ENCODE data around the gene TBL2.

DNA sequence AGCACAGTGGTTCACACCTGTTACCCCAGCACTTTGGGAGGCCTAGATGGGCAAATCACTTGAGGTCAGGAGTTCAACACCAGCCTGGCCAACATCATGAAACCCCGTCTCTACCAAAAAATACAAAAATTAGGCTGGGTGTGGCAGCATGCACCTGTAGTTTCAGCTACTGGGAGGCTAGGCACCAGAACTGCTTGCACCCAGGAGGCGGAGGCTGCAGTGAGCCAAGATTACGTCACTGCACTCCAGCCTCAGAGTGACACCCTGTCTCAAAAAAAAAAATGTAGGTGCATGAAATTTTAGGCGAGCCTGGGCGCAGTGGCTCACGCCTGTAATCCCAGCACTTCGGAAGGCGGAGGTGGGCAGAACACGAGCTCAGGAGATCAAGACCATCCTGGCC is 30.5 kb downstream of the TBL2 start:
- TF ChIP-seq, protein P1, sequence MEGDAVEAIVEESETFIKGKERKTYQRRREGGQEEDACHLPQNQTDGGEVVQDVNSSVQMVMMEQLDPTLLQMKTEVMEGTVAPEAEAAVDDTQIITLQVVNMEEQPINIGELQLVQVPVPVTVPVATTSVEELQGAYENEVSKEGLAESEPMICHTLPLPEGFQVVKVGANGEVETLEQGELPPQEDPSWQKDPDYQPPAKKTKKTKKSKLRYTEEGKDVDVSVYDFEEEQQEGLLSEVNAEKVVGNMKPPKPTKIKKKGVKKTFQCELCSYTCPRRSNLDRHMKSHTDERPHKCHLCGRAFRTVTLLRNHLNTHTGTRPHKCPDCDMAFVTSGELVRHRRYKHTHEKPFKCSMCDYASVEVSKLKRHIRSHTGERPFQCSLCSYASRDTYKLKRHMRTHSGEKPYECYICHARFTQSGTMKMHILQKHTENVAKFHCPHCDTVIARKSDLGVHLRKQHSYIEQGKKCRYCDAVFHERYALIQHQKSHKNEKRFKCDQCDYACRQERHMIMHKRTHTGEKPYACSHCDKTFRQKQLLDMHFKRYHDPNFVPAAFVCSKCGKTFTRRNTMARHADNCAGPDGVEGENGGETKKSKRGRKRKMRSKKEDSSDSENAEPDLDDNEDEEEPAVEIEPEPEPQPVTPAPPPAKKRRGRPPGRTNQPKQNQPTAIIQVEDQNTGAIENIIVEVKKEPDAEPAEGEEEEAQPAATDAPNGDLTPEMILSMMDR (IDR thresholded peaks at IDR 0.05 in 8 of 11, conservative IDR thresholded peaks at IDR 0.05 in 3 of 11): no peak
- no peak for TF ChIP-seq POLR2A (IDR thresholded peaks at IDR 0.05)

Data from spleen (tissue), 7 donors.